GM21619 (cell line): ENCODE data around the gene CCK.
A peak's percentile ranks its signal among the peaks of the same experiment; 100 is the strongest.

Source experiments
- ATAC-seq: cut with Tn5 transposase; IDR thresholded peaks from one replicate; pipeline ENCODE4 v1.9.1; 2021; ENCODE audit not compliant: unreplicated experiment

The CCK gene

DNA sequence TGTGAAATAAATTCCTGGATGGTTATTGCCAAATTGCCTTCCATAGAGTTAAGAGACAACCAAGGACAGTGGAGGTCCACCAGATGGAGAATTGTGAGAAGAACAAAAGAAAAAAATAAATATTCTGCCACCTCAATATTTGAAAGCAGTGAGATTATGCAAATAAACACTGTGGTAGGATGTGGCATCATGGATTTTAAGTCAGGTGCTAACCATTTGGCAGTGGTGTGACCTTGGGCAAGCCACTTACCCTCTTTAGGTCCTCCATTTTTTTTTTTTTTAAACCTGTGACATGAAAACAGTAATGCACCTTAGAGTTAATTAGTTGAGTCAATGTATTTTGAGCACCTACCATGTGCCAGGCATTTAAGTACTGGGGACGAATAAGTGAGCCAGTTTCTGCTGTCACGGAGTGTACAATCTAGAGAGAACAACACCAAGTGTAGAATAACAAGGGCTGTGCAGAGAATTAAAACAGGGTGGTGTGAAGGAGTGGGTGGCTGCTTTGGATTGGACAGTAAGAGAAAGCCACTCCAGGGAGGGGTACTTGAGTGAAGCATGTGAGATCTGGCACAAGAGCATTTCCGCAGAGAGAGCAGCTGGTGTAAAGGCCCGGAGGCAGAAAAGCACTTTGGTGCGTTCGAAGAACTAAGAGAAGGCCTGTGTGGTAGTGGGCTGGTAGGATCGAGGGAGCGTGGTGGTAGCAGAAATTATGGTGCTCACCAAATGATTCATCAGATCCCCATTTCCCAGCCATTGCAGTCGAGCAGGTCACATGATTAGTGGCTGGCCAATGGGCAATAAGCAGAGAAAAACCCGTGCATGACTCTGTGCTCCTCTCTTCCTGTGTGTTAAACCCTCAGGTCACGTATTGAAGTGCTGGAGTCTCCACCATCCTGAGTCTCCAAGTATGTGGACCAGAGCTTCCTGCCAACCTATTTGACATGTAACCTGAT, 39.2 kb downstream of the CCK start:
- ATAC-seq: no peak

DNA sequence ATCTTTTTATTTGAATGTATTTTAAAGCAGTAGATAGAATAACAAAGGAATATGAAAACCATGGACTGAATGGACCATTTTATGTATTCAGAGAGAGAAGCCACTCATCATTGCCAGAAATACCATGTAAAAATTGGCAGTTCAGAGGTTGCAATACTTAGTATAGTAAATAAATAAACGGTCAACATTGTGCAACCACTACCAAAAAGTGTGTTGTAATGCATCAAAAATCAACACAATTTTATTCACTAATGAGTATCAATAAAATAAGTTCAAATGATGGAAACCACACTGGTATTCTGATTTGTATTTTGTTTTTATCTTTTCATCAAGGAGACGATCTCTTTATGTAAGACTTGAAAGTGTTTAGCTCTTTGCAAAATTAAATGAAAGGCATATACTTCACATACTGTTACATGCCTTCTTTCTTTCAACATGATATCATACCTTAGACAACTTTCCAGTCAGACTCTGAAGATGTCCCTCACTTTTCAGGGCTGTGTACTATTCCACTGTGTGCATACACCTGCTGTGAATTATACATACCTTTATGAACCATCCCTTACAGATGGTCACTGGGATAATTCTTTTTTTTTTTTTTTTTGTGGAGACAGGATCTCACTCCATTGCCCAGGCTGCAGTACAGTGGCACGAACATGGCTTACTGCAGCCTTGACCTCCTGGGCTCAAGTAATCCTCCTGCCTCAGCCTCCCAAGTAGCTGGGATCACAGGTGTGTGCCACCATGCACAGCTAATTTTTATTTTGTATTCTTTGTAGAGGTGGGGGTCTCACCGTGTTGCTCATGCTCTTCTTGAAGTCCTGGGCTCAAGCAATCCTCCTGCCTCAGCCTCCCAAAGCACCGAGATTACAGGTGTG, 40.3 kb downstream of the CCK start:
- no peak for ATAC-seq

GRCh38 chr3:42224658-42225421, 41.1 kb downstream of the CCK start:
- no peak for ATAC-seq

DNA sequence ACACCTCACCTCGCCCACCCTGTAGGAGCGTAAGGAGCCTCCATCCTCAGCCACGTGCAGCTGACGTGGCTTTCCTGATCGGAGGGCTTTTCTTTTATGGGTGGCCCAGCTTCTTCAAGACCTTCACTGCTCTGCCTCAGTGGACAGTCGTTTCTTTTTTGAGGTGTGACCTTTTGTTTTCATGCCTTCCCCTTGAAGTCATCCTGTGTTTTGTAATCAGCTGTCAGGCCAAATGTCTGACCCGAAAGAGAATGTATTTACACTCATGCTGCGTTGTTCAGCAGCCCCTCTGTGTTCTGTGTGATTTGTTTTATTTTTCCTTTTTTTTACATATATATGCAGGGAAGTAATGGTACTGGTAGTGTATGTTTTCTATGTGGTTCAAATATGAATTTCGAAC, 41.8 kb downstream of the CCK start:
- no peak for ATAC-seq

GRCh38 chr3:42222942-42223693, 42.9 kb downstream of the CCK start:
- no peak for ATAC-seq

DNA sequence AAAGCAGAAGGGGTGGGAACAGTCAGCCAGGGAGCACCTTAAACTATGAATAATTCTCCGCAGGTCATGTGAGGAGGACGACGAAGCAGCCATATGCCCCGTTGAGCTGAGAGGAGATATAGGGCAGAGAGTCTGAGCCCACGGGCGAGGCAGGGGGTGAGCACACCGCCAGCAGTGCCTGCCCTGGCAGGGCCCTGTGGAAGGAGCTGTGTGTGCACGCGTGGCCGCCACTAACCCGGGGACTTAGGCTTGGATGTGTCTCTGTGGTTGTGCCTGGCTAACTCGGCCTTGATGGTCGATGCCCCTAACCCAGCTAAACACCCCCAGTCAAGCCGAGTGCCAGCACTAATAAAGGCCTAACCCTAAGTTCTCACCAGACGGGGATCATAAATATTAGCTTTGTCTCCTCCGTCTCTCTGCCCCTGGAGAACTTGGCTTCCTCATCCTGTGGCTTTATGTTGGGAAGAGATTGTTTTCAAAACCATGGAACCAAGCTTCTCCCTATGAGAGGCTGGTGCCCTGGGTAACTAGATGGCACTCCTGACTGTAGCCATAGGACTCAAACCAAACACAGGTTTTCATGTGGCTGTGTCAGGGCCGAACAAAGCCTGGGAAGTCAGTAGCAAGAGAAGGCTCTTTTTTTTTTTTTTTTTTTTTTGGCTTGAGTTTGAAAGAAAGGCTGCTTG, 45.4 kb downstream of the CCK start:
- ATAC-seq: no peak

DNA sequence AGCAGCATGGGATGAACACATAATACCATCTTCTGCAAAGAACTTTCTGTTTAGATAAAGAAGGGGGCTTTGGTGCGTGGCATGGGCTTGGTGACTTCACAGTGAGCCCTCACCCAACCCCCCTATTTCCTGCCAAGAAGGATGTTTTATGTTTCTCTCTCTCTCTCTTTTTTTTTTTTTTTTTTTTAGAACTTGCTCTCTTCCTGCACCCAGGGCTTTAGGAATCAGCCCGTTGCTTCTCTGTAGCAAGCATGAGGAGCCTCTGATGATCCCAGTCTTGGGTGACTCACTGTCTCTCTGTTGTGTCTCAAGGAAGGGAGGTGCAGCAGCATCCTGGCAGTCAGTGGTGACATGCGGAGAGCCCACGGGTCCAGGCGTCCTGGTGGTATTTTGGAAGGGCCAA, 49.1 kb downstream of the CCK start:
- no peak for ATAC-seq

DNA sequence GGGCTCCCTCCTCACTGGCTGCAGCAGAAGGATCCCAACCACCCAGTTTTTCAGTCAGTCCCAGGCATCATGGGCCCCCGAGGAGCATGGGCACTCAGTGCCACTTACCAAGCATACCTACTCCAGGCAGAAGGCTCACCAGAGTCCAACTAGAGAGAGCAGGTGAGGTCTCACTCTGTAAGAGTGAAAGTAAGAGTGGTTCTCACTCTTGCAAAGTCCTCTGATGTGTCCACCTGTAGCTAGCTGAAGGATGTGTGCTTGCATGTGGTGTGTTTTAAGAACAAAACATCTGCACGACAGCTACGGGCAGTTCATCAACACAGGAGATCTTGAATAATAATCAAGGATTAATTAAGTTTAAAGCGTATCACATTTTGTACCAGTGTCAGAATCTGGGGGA, 49.7 kb downstream of the CCK start:
- ATAC-seq: peak; percentile 76

- peak; percentile 62 for ATAC-seq
Observed at GRCh38 chr3:42214565-42215283, 51.3 kb downstream of the CCK start.

DNA sequence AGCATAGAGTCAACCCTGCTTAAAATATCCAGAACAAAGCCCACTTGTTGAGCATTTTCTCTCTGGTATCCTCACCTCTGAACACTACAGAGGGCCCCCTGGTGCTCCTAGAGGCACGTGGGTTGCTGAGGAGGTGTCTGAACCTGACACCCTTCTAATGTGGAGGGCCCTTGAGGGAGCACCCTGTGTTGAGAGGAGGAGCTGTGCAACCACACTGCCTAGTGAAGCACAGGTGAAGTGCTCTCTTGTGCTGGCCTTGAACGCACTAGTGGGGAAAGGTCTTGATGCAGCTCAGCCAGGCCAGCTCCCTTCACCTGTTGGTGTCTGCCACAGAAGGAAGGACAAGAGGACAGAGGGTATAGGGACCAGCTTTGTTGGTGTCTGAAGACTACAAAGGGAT, 51.9 kb downstream of the CCK start:
- peak; percentile 25 for ATAC-seq

DNA sequence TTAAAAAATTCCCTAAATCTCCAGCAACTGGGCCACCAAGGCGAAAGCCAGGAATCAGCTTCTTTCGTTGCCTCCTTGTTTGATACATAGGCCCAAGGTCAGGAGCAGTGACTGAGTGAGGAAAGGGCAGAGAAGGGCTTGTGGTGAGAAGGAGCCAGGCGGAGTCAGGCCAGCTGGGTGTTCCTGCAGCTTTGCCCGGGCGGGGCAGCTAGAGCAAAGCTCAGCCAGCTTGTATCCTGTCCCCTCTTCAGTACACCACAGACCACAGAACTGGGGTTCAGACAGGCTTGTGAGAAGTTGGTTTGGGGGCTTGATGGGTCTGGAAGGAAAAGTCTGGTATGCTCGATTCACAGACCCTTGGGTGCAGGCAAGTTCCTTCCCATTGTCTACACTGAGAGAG, 52.6 kb downstream of the CCK start:
- peak; percentile 31 for ATAC-seq

GRCh38 chr3:42210726-42211125, 55.3 kb downstream of the CCK start:
- no peak for ATAC-seq

DNA sequence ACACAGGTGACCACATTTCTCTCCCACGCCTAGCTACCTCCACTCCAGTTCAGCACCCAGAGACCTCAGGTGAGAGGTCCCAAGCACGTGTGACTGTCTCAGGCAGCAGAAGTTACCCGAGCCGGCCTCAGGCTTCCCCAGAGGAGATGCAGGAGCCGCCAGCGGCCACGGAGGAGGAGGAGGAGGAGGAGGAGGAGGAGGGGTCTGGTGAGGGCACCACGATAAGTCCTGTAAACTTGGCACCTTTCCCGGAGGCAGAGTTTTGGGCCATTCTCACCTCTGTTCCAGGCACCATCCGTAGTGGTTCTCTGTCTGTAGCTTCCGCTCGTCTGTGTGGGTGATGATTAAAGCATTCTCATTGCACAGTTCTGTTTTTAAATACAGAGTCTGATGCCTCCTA, 56.1 kb downstream of the CCK start:
- ATAC-seq: no peak
